HepG2 (cell line): ENCODE results near the gene ABHD6. TPM values are rescaled to one million over a fixed set of nuclear protein-coding genes. Genes with fewer than 3 reads are reported as not detected.

Experiments
- CBFB ChIP-seq: sonication (generic); formaldehyde crosslinking; IDR thresholded peaks from 2 replicates; pipeline ENCODE4 v1.4.0; 2020; ENCODE audit warnings: missing genetic modification reagents
- EP300 ChIP-seq, 3 experiments: sonication (generic) in 1 of 3; formaldehyde crosslinking in 1 of 3; IDR thresholded peaks; 2 replicates each; pipeline versions ENCODE4 v1.5.1 to v1.6.1; 2011 to 2020; ENCODE audit warnings: low read depth in 2 of 3, low read length in 2 of 3, borderline replicate concordance in 1 of 3, improper control_type of control experiment in 1 of 3, mild to moderate bottlenecking in 1 of 3, missing genetic modification reagents in 1 of 3, moderate library complexity in 1 of 3
- FOSL1 ChIP-seq: sonication (generic); formaldehyde crosslinking; IDR thresholded peaks from 2 replicates; pipeline ENCODE4 v1.9.0; 2021; ENCODE audit warnings: missing genetic modification reagents, borderline replicate concordance
- FOXA1 ChIP-seq, 2 experiments: fragments of 450-650 bp in 1 of 2; sonication (generic) in 1 of 2; formaldehyde crosslinking in 1 of 2; IDR thresholded peaks; 2 replicates each; pipeline versions ENCODE4 v1.4.0 to v1.6.1; 2016 to 2020; ENCODE audit warnings: missing genetic modification reagents in 1 of 2
- MAFG ChIP-seq: sonication (generic); formaldehyde crosslinking; IDR thresholded peaks from 2 replicates; pipeline ENCODE4 v1.5.1; 2020; ENCODE audit warnings: mild to moderate bottlenecking, missing genetic modification reagents
- NCOA2 ChIP-seq: sonication (generic); formaldehyde crosslinking; IDR thresholded peaks from 2 replicates; pipeline ENCODE4 v1.8.0; 2022; ENCODE audit warnings: inconsistent platforms
- SAP130 ChIP-seq: IDR thresholded peaks from 2 replicates; pipeline ENCODE4 v1.6.1; 2016; ENCODE audit warnings: low read depth
- SP1 ChIP-seq, 2 experiments: fragments of 450-650 bp in 1 of 2; sonication (generic) in 1 of 2; formaldehyde crosslinking in 1 of 2; IDR thresholded peaks; 2 replicates each; pipeline versions ENCODE4 v1.4.0 to v1.6.1; 2016 to 2020; ENCODE audit warnings: missing genetic modification reagents in 1 of 2
- SRF ChIP-seq: IDR thresholded peaks from 2 replicates; pipeline ENCODE4 v1.6.1; 2011; ENCODE audit warnings: mild to moderate bottlenecking, low read depth, low read length, moderate library complexity
- ZFP82 ChIP-seq: sonication (generic); formaldehyde crosslinking; IDR thresholded peaks from 2 replicates; pipeline ENCODE4 v1.5.1; 2020; ENCODE audit warnings: mild to moderate bottlenecking, missing genetic modification reagents, borderline replicate concordance
- ZNF329 ChIP-seq: sonication (generic); formaldehyde crosslinking; IDR thresholded peaks from 2 replicates; pipeline ENCODE4 v1.9.0; 2021; ENCODE audit warnings: low read depth, mild to moderate bottlenecking, missing genetic modification reagents
- ZNF484 ChIP-seq: sonication (generic); formaldehyde crosslinking; IDR thresholded peaks from 2 replicates; pipeline ENCODE4 v1.5.1; 2020; ENCODE audit warnings: mild to moderate bottlenecking, low read depth, missing genetic modification reagents, borderline replicate concordance
- ZNF572 ChIP-seq: sonication (generic); formaldehyde crosslinking; IDR thresholded peaks from 2 replicates; pipeline ENCODE4 v1.5.1; 2020; ENCODE audit warnings: mild to moderate bottlenecking, missing genetic modification reagents
- ZNF614 ChIP-seq: IDR thresholded peaks from 2 replicates; pipeline ENCODE4 v1.6.1; 2018; ENCODE audit warnings: missing biosample characterization, missing genetic modification reagents, inconsistent platforms, borderline replicate concordance
- ZNF616 ChIP-seq: sonication (generic); formaldehyde crosslinking; IDR thresholded peaks from 2 replicates; pipeline ENCODE4 v1.5.0; 2020; ENCODE audit warnings: low read depth, mild to moderate bottlenecking, missing genetic modification reagents
- ZNF646 ChIP-seq: sonication (generic); formaldehyde crosslinking; IDR thresholded peaks from 2 replicates; pipeline ENCODE4 v1.9.0; 2021; ENCODE audit warnings: mild to moderate bottlenecking, missing genetic modification reagents
- polyA plus RNA-seq, 8 experiments: library from polyadenylated mRNA; depleted of rRNA in 3 of 8; stranded (reverse) in 7 of 8; unstranded in 1 of 8; fragments of >200 nt; fragmentation: Illumina TruSeq in 4 of 8; extraction: Trizol in 4 of 8; gene quantifications; 2 replicates each; pipeline versions ENCODE4 v1.2.1 to v1.2.3, GENCODE V29; 2011 to 2016; ENCODE audit warnings: low read depth in 4 of 8, missing spikeins in 1 of 8, mixed read lengths in 1 of 8; ENCODE audit not compliant: insufficient read depth in 1 of 8
- total RNA-seq, 5 experiments: library from RNA; depleted of rRNA; stranded (reverse); fragments of >200 nt; fragmentation: Illumina TruSeq; extraction: Trizol; gene quantifications; 2 replicates each; pipeline ENCODE4 v1.2.3, GENCODE V29; 2016; ENCODE audit warnings: low read depth in 1 of 5
- TF ChIP-seq, protein P1 (sequence below): sonication (generic); formaldehyde crosslinking; IDR thresholded peaks from 2 replicates; pipeline ENCODE4 v1.9.0; 2021; ENCODE audit warnings: missing genetic modification reagents, borderline replicate concordance
- TF ChIP-seq, protein P2 (sequence below): sonication (generic); formaldehyde crosslinking; IDR thresholded peaks from 2 replicates; pipeline ENCODE4 v1.4.0; 2020; ENCODE audit warnings: missing genetic modification reagents, mild to moderate bottlenecking, borderline replicate concordance

Gene ABHD6
- total and polyA plus RNA-seq, 2 of the 13 experiments (the other 11 are each of a cell fraction or from before 2014, with no cell fraction given) = 9.0 to 17.2 TPM

- TF ChIP-seq MAFG (no peak), CBFB (no peak), SRF (no peak), ZNF616 (CRISPR knock-in tag) (no peak), FOXA1 (IDR thresholded peaks at IDR 0.05) (no peak), FOXA1 (CRISPR knock-in tag; IDR thresholded peaks at IDR 0.05) (peak; percentile 75), ZNF484 (CRISPR knock-in tag) (no peak), ZNF614 (no peak), NCOA2 (CRISPR knock-in tag) (no peak), ZNF329 (CRISPR knock-in tag) (no peak), EP300 (IDR thresholded peaks at IDR 0.05; ENCODE audit: low read depth in 2 of 2, low read length in 2 of 2) (no peak), EP300 (CRISPR knock-in tag; IDR thresholded peaks at IDR 0.05; ENCODE audit: borderline replicate concordance) (no peak), FOSL1 (peak; percentile 32; the same call in 1 of the 2 replicates), SAP130 (peak; percentile 55), ZFP82 (CRISPR knock-in tag) (no peak), ZNF572 (no peak), SP1 (IDR thresholded peaks at IDR 0.05) (no peak), SP1 (CRISPR knock-in tag; IDR thresholded peaks at IDR 0.05) (no peak), ZNF646 (CRISPR knock-in tag) (no peak)
- TF ChIP-seq, protein P1, sequence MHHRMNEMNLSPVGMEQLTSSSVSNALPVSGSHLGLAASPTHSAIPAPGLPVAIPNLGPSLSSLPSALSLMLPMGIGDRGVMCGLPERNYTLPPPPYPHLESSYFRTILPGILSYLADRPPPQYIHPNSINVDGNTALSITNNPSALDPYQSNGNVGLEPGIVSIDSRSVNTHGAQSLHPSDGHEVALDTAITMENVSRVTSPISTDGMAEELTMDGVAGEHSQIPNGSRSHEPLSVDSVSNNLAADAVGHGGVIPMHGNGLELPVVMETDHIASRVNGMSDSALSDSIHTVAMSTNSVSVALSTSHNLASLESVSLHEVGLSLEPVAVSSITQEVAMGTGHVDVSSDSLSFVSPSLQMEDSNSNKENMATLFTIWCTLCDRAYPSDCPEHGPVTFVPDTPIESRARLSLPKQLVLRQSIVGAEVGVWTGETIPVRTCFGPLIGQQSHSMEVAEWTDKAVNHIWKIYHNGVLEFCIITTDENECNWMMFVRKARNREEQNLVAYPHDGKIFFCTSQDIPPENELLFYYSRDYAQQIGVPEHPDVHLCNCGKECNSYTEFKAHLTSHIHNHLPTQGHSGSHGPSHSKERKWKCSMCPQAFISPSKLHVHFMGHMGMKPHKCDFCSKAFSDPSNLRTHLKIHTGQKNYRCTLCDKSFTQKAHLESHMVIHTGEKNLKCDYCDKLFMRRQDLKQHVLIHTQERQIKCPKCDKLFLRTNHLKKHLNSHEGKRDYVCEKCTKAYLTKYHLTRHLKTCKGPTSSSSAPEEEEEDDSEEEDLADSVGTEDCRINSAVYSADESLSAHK (CRISPR knock-in tag) = no peak
- TF ChIP-seq, protein P2, sequence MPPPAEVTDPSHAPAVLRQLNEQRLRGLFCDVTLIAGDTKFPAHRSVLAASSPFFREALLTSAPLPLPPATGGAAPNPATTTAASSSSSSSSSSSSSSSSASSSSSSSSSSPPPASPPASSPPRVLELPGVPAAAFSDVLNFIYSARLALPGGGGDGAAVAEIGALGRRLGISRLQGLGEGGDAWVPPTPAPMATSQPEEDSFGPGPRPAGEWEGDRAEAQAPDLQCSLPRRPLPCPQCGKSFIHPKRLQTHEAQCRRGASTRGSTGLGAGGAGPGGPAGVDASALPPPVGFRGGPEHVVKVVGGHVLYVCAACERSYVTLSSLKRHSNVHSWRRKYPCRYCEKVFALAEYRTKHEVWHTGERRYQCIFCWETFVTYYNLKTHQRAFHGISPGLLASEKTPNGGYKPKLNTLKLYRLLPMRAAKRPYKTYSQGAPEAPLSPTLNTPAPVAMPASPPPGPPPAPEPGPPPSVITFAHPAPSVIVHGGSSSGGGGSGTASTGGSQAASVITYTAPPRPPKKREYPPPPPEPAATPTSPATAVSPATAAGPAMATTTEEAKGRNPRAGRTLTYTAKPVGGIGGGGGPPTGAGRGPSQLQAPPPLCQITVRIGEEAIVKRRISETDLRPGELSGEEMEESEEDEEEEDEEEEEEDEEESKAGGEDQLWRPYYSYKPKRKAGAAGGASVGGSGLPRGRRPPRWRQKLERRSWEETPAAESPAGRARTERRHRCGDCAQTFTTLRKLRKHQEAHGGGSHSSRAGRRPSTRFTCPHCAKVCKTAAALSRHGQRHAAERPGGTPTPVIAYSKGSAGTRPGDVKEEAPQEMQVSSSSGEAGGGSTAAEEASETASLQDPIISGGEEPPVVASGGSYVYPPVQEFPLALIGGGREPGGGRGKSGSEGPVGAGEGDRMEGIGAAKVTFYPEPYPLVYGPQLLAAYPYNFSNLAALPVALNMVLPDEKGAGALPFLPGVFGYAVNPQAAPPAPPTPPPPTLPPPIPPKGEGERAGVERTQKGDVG (CRISPR knock-in tag) = no peak
Measured at GRCh38 chr3:58234516-58234931, 3.1 kb upstream of the ABHD6 start (continued).
